Cardiac fibroblast (primary cell): Measurements from ENCODE around the gene POPDC2.
A peak's percentile ranks its signal among the peaks of the same experiment; 100 is the strongest.

Experiments
- DNase-seq, 2 donors: peaks; one replicate each; pipeline versions ENCODE4 v3.0.0 to v3.0.0-alpha.2; 2010; ENCODE audit warnings: low read depth in 2 of 2
- H3K4me3 ChIP-seq, 2 donors: replicated peaks in 1 of 2; 1 replicate in 1 of 2; 2 replicates in 1 of 2; pipeline ENCODE4 v1.5.1; 2011; ENCODE audit warnings: low read depth in 2 of 2, low read length in 2 of 2, mild to moderate bottlenecking in 2 of 2, moderate library complexity in 1 of 2
- TF ChIP-seq, protein P1 (sequence below): IDR thresholded peaks from one replicate; pipeline ENCODE4 v1.5.1; 2011; ENCODE audit warnings: low read depth, mild to moderate bottlenecking, low read length, inconsistent platforms

The POPDC2 gene

DNA sequence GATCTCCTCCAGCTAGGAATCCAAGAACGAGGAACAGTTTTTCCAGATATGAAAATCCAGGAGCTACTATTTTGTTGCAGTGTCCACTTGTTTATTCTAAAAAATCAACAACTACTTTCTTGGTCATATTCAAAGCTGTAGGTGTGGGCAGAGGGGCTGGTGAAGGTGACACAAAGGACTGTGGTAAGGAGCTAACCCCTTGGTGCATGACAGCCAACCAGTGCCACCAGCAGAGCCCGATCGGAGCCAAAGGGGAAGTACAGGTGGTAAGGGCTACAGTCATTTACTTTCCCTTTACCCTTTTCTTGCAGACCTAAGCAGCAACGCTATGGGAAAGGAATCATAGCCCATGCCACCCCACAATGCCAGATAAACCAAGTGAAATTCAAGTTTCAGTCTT is 32.0 kb downstream of the POPDC2 start:
- H3K4me3 ChIP-seq: no peak overlapping the region
- DNase-seq: no peak
- TF ChIP-seq, protein P1, sequence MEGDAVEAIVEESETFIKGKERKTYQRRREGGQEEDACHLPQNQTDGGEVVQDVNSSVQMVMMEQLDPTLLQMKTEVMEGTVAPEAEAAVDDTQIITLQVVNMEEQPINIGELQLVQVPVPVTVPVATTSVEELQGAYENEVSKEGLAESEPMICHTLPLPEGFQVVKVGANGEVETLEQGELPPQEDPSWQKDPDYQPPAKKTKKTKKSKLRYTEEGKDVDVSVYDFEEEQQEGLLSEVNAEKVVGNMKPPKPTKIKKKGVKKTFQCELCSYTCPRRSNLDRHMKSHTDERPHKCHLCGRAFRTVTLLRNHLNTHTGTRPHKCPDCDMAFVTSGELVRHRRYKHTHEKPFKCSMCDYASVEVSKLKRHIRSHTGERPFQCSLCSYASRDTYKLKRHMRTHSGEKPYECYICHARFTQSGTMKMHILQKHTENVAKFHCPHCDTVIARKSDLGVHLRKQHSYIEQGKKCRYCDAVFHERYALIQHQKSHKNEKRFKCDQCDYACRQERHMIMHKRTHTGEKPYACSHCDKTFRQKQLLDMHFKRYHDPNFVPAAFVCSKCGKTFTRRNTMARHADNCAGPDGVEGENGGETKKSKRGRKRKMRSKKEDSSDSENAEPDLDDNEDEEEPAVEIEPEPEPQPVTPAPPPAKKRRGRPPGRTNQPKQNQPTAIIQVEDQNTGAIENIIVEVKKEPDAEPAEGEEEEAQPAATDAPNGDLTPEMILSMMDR: no peak

- DNase-seq: peak; percentile 25 to 46
- TF ChIP-seq, protein P1: no peak
- H3K4me3 ChIP-seq: no peak overlapping the region
These were observed 32.9 kb downstream of the POPDC2 start for GRCh38 chr3:119627461-119627860.

GRCh38 chr3:119626196-119626595 is 34.2 kb downstream of the POPDC2 start:
- H3K4me3 ChIP-seq: no peak overlapping the region
- TF ChIP-seq, protein P1: no peak
- DNase-seq: no peak

DNA sequence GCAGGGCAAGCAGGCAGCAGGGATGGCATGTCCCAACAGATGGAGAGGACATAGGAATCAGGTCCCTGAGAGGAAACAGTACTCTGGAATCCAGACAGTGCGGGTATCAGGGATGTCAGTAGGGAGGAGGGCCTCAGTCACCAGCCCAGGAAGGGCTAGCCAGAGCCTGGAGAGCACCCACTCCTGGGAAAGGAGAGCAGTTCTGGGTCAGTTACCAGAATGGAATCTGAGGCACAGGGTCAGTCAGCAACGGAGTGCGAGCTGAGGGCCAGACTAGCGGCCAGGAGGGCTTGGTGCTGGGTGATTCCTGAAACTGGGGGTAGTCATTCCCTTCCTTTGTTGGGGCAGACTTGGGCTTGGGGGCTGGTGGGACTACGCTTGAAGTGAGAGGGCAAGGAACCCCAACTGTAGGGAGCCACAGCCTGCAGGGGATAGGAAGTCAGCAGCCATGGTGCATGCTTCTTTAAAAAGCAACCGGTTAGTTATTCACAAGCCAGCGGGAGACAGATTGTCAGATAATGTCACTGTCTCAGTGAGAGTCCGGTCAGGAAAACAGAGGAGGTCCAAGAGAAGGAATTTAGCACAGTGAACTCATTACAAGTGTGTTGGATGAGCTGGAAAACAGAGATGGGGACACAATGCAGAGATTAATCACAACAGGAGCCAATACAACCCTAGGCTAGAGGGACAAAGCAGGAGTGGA is 34.8 kb downstream of the POPDC2 start:
- TF ChIP-seq, protein P1: no peak
- H3K4me3 ChIP-seq: no peak overlapping the region
- DNase-seq: no peak

- no peak overlapping the region for H3K4me3 ChIP-seq
- DNase-seq: no peak
- TF ChIP-seq, protein P1: no peak
These were observed 36.2 kb downstream of the POPDC2 start for GRCh38 chr3:119624002-119624720.

DNA sequence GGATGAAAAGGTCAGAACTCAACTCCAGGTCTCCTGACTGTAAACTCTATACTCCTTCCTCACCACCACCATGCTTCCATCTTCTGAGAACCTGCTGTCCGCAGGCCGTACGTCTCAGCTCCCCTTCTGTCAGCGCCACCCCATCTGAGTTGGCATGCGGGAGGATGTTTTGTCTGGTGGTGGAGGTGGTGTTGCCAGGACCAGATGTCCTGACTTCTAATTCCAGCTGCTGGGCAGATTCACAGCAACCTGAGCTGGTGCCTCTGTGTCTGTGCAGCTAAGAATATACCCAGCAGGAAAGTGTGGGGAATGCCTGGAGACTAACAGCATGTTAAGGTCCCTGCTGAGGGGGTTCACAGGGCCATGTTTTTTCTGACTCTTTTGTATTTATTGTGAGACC is 39.5 kb downstream of the POPDC2 start:
- DNase-seq: no peak
- TF ChIP-seq, protein P1: no peak
- no peak overlapping the region for H3K4me3 ChIP-seq
